SIG-M5 (cell line): ENCODE measurements around the gene TMEM154.

Experiments
- DNase-seq: peaks from one replicate; lab custom pipeline; 2025; lab: John Stamatoyannopoulos, UW

Gene TMEM154

GRCh38 chr4:152693871-152694270 lies 14.1 kb upstream of the TMEM154 start:
- no peak for DNase-seq

- DNase-seq = no peak
These were observed 12.0 kb upstream of the TMEM154 start for GRCh38 chr4:152691761-152692160.

- no peak for DNase-seq
These were observed 11.2 kb upstream of the TMEM154 start for GRCh38 chr4:152690706-152691651.

GRCh38 chr4:152689615-152690501 lies 10.1 kb upstream of the TMEM154 start:
- DNase-seq = no peak

- DNase-seq = no peak
These were observed 8.3 kb upstream of the TMEM154 start for GRCh38 chr4:152687974-152688599.

GRCh38 chr4:152686452-152687013 lies 6.7 kb upstream of the TMEM154 start:
- no peak for DNase-seq

GRCh38 chr4:152684587-152684986 lies 4.8 kb upstream of the TMEM154 start:
- DNase-seq = no peak

GRCh38 chr4:152684007-152684406 lies 4.2 kb upstream of the TMEM154 start:
- no peak for DNase-seq

GRCh38 chr4:152682143-152682941 lies 2.5 kb upstream of the TMEM154 start:
- no peak for DNase-seq

GRCh38 chr4:152680988-152681603 lies 1.3 kb upstream of the TMEM154 start:
- no peak for DNase-seq

- no peak for DNase-seq
These were observed 956 bp downstream of the TMEM154 start for GRCh38 chr4:152678841-152679240.

GRCh38 chr4:152677117-152677516 lies 2.7 kb downstream of the TMEM154 start:
- no peak for DNase-seq

GRCh38 chr4:152676052-152676854 lies 3.5 kb downstream of the TMEM154 start:
- DNase-seq = no peak

GRCh38 chr4:152674359-152674758 lies 5.4 kb downstream of the TMEM154 start:
- no peak for DNase-seq

- no peak for DNase-seq
These were observed 6.3 kb downstream of the TMEM154 start for GRCh38 chr4:152673489-152673888.

GRCh38 chr4:152672206-152673092 lies 7.3 kb downstream of the TMEM154 start:
- DNase-seq = no peak

GRCh38 chr4:152668338-152668964 lies 11.3 kb downstream of the TMEM154 start:
- no peak for DNase-seq

- DNase-seq = no peak
These were observed 12.0 kb downstream of the TMEM154 start for GRCh38 chr4:152667781-152668180.
